ENCODE data around the gene HDHD5.
A peak's percentile ranks its signal among the peaks of the same experiment; 100 is the strongest.

The HDHD5 gene

DNA sequence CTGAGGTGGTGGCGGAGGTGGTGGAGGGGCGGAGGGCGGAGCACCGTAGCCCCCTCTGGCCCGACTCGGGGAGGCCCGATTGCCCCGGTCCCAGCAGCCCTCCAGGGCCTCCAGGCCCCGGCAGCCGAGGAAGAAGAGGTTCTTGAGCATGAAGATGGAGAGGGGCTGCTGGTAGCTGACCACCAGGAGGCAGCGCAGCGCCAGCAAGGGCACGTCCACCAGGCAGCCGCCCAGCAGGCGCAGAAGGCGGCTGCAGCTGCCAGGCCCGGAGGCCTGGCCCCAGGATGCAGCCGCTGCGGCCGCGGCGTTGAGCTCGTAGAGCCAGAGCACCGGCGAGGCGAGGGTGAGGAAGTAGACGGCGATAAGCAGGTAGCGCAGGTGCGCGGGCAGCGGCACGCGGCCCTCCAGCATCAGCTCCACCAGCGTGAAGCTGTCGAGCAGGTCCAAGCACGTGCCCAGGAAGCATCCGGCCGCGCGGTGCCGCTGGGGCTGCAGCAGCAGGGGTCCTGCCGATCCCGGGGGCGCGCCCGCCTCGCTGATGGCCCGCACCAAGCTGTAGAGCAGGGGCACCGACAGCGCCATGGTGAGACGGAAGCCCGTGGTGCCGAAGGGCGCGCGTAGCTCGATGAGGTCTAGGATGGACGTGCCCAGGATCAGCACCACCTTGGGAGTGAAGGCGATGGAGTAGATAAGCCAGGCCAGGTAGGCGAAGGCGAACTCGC lies 39.4 kb downstream of the HDHD5 start:
- Histone ChIP-seq H3K4me3 (ENCODE audit: low read depth, low read length) (peak overlapping the region; percentile 68; the same call in 1 of the 2 replicates), H3K27me3 (ENCODE audit: control insufficient read depth, insufficient read depth, low read length) (peaks cover 4% of the 10 kb centered on the region; the same call in 1 of the 2 replicates)

DNA sequence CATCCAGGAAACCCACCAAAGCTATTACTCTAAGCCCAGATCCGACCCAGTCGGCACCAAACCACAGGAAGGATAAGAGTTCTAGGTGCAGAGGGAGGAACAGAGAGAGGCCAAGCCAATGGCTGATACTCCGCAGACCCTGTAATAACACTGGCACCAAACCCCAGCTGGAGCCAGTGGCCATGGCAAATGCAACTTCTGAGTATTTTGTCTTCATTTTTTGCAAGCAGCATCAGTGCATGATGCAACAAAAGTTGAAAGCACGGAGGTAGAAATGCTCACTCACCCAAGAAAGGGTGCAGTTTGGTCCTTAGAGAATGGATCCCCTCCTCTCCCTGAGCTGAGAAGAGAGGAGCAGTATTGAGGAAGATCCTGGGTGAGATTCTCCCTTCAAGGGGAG lies 40.7 kb downstream of the HDHD5 start:
- Histone ChIP-seq H3K27ac (ENCODE audit: low read depth, low read length) (no peak overlapping the region), H3K9ac (ENCODE audit: low read depth, low read length) (no peak overlapping the region), H3K27me3 (ENCODE audit: control insufficient read depth, insufficient read depth, low read length) (peaks cover 4% of the 10 kb centered on the region; the same call in 1 of the 2 replicates), H3K36me3 (ENCODE audit: control insufficient read depth, insufficient read depth, low read length) (no peaks in the 10 kb centered on the region), H3K4me1 (ENCODE audit: control insufficient read depth, insufficient read depth, low read length) (peaks cover 27% of the 10 kb centered on the region), H3K9me3 (ENCODE audit: control insufficient read depth, insufficient read depth, low read length) (no peaks in the 10 kb centered on the region), H3K4me3 (ENCODE audit: low read depth, low read length) (no peak overlapping the region)

More for the DNA sequence above, 39.4 kb downstream of the HDHD5 start:
- Histone ChIP-seq H3K27ac (ENCODE audit: low read depth, low read length) (no peak overlapping the region), H3K36me3 (ENCODE audit: control insufficient read depth, insufficient read depth, low read length) (no peaks in the 10 kb centered on the region), H3K9me3 (ENCODE audit: control insufficient read depth, insufficient read depth, low read length) (no peaks in the 10 kb centered on the region), H3K4me1 (ENCODE audit: control insufficient read depth, insufficient read depth, low read length) (peaks cover 27% of the 10 kb centered on the region), H3K9ac (ENCODE audit: low read depth, low read length) (no peak overlapping the region)

DNA sequence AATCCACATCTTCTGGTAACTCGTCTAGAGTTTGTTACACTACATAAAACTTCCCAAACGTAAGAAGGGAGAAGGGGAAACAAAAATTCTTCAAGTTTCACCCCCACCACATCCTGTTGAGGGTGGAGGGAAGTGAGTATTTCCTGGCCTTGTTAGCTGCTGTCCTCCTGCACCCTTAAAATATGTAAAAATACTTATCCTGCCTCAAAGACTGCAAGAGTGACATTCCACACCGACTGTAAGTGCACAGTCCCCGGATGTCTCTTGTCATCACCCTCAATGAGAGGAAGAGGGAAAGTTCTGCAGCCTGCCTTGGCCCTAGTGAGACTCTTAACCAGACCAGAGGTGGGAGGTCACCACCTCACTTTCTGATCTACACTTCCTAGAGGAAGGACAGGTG lies 41.2 kb downstream of the HDHD5 start:
- Histone ChIP-seq H3K36me3 (ENCODE audit: control insufficient read depth, insufficient read depth, low read length) (no peaks in the 10 kb centered on the region), H3K27me3 (ENCODE audit: control insufficient read depth, insufficient read depth, low read length) (peaks cover 4% of the 10 kb centered on the region; the same call in 1 of the 2 replicates), H3K27ac (ENCODE audit: low read depth, low read length) (peak overlapping the region; percentile 48), H3K4me1 (ENCODE audit: control insufficient read depth, insufficient read depth, low read length) (peaks cover 27% of the 10 kb centered on the region), H3K9ac (ENCODE audit: low read depth, low read length) (no peak overlapping the region), H3K9me3 (ENCODE audit: control insufficient read depth, insufficient read depth, low read length) (no peaks in the 10 kb centered on the region), H3K4me3 (ENCODE audit: low read depth, low read length) (no peak overlapping the region)

DNA sequence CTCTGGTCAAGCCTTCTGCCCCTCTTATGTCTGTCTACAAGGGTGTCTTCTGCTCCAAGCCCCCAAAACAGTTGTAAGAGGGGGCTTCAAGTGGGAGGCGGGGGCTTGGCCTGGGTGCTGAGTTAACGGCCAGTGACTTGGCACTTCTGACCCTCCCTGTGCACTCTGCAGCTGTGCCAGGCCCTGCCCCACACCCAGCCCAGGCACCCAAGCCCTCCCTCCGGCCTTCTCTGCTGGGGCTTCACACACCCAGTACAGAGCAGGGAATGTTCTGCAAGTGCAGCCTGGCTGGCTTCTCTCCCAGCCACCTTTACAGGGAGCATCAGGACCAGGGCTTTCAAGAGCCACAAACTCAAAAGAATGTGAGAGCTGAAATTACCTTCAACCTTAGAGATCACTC lies 41.7 kb downstream of the HDHD5 start:
- Histone ChIP-seq H3K36me3 (ENCODE audit: control insufficient read depth, insufficient read depth, low read length) (no peaks in the 10 kb centered on the region), H3K9me3 (ENCODE audit: control insufficient read depth, insufficient read depth, low read length) (no peaks in the 10 kb centered on the region), H3K9ac (ENCODE audit: low read depth, low read length) (no peak overlapping the region), H3K27ac (ENCODE audit: low read depth, low read length) (peak overlapping the region; percentile 48), H3K4me1 (ENCODE audit: control insufficient read depth, insufficient read depth, low read length) (peaks cover 26% of the 10 kb centered on the region), H3K4me3 (ENCODE audit: low read depth, low read length) (no peak overlapping the region), H3K27me3 (ENCODE audit: control insufficient read depth, insufficient read depth, low read length) (peaks cover 4% of the 10 kb centered on the region; the same call in 1 of the 2 replicates)

DNA sequence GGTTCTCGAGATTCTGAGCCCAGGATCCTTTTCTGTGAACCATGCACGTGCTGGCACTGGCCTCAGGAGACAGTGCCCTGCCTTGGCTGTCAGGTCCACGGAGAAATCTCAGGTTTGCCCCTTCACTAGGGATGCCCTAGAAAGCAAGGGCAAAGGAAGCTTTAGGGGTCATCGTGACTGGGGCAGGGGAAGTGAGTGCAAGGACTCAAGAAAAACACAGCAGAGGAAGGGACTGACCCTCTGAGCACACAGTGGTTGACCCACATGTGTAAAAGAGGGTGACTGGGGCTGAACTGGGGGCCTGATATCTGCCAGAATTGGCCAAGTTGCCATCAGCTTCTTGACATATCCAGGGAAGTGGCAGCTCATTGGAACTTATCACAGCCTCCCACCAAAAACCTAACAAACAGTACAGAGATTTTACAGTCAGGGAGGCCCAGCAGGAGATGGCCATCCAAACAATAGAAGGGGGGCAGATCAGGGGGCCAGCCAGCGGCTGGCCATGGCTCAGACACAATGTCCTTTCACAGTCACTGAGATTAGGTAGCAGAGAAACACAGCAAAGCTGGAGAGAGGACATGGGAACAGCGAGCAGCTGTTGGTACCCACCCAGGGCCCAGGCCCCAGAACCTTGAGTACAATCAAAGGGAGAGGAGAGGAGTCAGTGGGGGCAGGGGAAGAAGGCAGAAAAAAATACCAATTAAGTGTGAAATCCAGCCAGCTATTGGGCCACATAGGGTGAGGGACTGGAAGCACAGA lies 42.3 kb downstream of the HDHD5 start:
- peaks cover 4% of the 10 kb centered on the region; the same call in 1 of the 2 replicates for H3K27me3 ChIP-seq (ENCODE audit: control insufficient read depth, insufficient read depth, low read length)
- peaks cover 20% of the 10 kb centered on the region for H3K4me1 ChIP-seq (ENCODE audit: control insufficient read depth, insufficient read depth, low read length)
- H3K4me3 ChIP-seq (ENCODE audit: low read depth, low read length), result no peak overlapping the region
- H3K36me3 ChIP-seq (ENCODE audit: control insufficient read depth, insufficient read depth, low read length), result no peaks in the 10 kb centered on the region
- no peak overlapping the region for H3K9ac ChIP-seq (ENCODE audit: low read depth, low read length)
- H3K27ac ChIP-seq (ENCODE audit: low read depth, low read length), result peak overlapping the region; percentile 48
- H3K9me3 ChIP-seq (ENCODE audit: control insufficient read depth, insufficient read depth, low read length), result no peaks in the 10 kb centered on the region

DNA sequence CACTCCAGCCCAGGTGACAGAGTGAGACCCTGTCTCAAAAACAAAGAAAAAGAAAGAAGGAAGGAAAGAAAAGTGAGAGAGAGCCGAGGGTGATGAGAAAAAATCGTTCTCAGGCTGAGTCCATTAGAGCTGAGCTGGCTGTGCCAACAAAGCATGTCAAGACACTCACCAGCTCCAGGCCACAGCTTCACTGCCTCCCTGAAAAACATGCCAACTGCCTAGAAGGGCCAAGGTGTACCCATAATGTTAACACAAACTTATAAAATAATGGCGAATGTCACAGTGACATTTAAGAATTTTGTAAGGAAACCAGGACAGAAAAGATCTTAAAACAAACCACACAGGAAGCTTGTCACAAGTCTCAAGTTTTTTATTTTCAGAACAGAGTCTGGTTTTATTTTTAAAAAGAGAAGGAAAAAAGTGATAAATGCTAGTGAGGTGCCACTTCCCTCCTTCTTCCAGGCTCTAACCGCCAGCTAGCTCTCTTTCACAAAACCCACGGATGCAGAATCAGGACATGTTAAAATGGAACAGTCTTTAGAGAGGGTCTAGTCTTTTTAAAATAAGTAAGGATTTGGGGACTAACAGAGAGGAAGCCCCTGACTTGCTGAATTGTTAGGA lies 43.0 kb downstream of the HDHD5 start:
- Histone ChIP-seq H3K9me3 (ENCODE audit: control insufficient read depth, insufficient read depth, low read length) (no peaks in the 10 kb centered on the region), H3K27ac (ENCODE audit: low read depth, low read length) (no peak overlapping the region), H3K9ac (ENCODE audit: low read depth, low read length) (no peak overlapping the region), H3K27me3 (ENCODE audit: control insufficient read depth, insufficient read depth, low read length) (peaks cover 4% of the 10 kb centered on the region; the same call in 1 of the 2 replicates), H3K4me1 (ENCODE audit: control insufficient read depth, insufficient read depth, low read length) (peaks cover 17% of the 10 kb centered on the region), H3K36me3 (ENCODE audit: control insufficient read depth, insufficient read depth, low read length) (no peaks in the 10 kb centered on the region), H3K4me3 (ENCODE audit: low read depth, low read length) (no peak overlapping the region)

DNA sequence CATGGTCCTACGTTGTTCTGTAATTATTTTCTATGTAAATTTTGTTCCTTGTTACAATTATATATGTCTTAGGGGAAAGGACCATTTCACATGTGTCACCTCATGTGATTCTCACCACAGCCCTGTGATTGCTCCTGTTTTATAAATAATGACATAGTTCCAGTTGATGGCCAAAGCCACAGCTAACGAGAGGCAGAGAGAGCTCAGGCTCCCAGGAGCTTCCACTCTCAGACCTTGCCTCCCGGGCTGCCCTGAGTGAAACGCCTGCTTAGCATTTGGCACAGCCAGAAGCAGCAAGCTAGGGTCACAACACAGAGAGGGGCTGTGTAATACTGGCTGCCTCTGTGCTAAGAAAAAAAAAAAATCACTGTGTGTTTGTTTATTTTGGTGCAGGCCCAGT lies 43.8 kb downstream of the HDHD5 start:
- H3K4me3 ChIP-seq (ENCODE audit: low read depth, low read length), result no peak overlapping the region
- no peak overlapping the region for H3K27ac ChIP-seq (ENCODE audit: low read depth, low read length)
- no peaks in the 10 kb centered on the region for H3K9me3 ChIP-seq (ENCODE audit: control insufficient read depth, insufficient read depth, low read length)
- no peaks in the 10 kb centered on the region for H3K36me3 ChIP-seq (ENCODE audit: control insufficient read depth, insufficient read depth, low read length)
- H3K9ac ChIP-seq (ENCODE audit: low read depth, low read length), result no peak overlapping the region
- H3K27me3 ChIP-seq (ENCODE audit: control insufficient read depth, insufficient read depth, low read length), result peaks cover 4% of the 10 kb centered on the region; the same call in 1 of the 2 replicates
- peaks cover 17% of the 10 kb centered on the region for H3K4me1 ChIP-seq (ENCODE audit: control insufficient read depth, insufficient read depth, low read length)

DNA sequence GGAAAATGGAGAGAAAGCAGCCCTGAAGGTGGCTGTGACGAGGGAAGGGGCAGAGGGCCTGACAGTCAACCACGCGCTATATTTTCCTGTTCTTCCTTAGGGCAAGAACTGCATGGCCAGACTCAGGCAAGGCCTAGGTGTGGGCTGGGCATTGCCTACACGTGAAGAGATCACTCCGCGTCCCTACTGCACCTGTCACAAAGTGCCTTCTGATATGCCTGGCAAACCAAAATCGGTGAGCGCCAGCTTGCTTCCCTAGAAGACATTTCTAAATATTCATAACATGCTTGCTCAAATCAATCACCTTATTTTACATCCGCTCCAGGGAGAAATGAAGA lies 44.2 kb downstream of the HDHD5 start:
- no peak overlapping the region for H3K27ac ChIP-seq (ENCODE audit: low read depth, low read length)
- peaks cover 4% of the 10 kb centered on the region; the same call in 1 of the 2 replicates for H3K27me3 ChIP-seq (ENCODE audit: control insufficient read depth, insufficient read depth, low read length)
- H3K9me3 ChIP-seq (ENCODE audit: control insufficient read depth, insufficient read depth, low read length), result no peaks in the 10 kb centered on the region
- no peaks in the 10 kb centered on the region for H3K36me3 ChIP-seq (ENCODE audit: control insufficient read depth, insufficient read depth, low read length)
- H3K4me3 ChIP-seq (ENCODE audit: low read depth, low read length), result no peak overlapping the region
- H3K9ac ChIP-seq (ENCODE audit: low read depth, low read length), result no peak overlapping the region
- H3K4me1 ChIP-seq (ENCODE audit: control insufficient read depth, insufficient read depth, low read length), result peaks cover 17% of the 10 kb centered on the region

DNA sequence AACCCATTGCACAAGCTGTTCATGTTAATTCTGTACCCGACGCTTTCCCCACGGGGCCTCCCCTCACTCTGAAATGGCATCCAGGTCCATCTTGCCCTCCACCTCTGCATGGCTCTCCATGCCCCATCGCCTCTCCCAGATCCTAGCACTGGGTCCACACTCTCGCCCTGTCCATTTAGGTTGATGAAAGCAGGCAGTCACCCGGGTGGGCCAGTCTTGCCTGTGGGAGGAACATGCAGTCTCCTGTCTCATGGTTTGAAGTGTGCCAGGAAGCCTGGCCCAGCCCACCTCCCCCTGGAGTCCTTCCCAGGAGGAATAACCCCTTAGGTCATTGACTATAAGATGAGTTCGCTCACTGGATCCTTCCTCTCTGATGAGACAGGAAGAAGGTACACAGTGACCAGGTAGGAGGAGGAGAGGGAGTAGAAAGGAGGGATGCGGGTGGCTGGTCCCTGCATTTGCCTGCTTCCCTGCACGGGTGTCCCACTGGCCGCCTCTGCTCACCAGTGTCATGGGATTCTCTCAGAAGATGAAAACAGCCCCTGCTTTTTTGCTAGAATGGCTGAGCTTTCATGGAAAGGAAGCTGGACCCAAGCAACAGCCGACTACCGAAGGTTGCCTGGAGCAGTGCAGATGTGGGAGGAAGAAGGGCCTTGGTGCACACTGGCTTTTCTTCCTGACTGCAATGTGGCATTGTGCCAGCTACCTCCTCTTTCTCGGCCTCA lies 44.7 kb downstream of the HDHD5 start:
- Histone ChIP-seq H3K27me3 (ENCODE audit: control insufficient read depth, insufficient read depth, low read length) (peaks cover 4% of the 10 kb centered on the region; the same call in 1 of the 2 replicates), H3K9ac (ENCODE audit: low read depth, low read length) (no peak overlapping the region), H3K4me1 (ENCODE audit: control insufficient read depth, insufficient read depth, low read length) (peaks cover 17% of the 10 kb centered on the region), H3K36me3 (ENCODE audit: control insufficient read depth, insufficient read depth, low read length) (no peaks in the 10 kb centered on the region), H3K9me3 (ENCODE audit: control insufficient read depth, insufficient read depth, low read length) (no peaks in the 10 kb centered on the region), H3K4me3 (ENCODE audit: low read depth, low read length) (no peak overlapping the region), H3K27ac (ENCODE audit: low read depth, low read length) (no peak overlapping the region)

DNA sequence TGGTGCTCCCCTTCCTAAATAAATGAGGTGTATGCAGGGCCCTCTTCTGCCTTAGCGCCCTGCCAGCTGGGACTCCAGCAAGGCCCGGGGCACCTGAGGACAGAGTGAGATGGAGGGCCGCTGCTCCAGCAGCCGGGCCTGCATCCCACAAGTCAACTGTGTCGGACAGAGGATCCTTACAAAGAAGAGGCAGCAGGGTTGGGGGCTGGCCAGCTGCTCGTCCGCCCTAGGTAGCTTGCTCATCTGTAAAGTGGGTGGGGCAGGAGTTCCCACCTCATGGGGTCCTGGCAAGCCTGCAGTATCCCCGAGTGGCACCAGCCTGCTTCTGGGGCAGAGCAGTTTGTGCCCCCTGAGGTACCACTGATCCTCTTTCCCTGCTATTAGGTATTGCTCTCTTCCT lies 45.5 kb downstream of the HDHD5 start:
- Histone ChIP-seq H3K4me1 (ENCODE audit: control insufficient read depth, insufficient read depth, low read length) (peaks cover 17% of the 10 kb centered on the region), H3K27me3 (ENCODE audit: control insufficient read depth, insufficient read depth, low read length) (no peaks in the 10 kb centered on the region), H3K27ac (ENCODE audit: low read depth, low read length) (no peak overlapping the region), H3K4me3 (ENCODE audit: low read depth, low read length) (no peak overlapping the region), H3K9ac (ENCODE audit: low read depth, low read length) (no peak overlapping the region), H3K36me3 (ENCODE audit: control insufficient read depth, insufficient read depth, low read length) (peaks cover 3% of the 10 kb centered on the region), H3K9me3 (ENCODE audit: control insufficient read depth, insufficient read depth, low read length) (no peaks in the 10 kb centered on the region)
